ENCODE measurements around the gene ZGLP1. TPM values are rescaled to one million over a fixed set of nuclear protein-coding genes. Genes with fewer than 3 reads are reported as not detected.

Gene ZGLP1
- total RNA-seq, 1 experiment from 2014 or later: 1.3 TPM

DNA sequence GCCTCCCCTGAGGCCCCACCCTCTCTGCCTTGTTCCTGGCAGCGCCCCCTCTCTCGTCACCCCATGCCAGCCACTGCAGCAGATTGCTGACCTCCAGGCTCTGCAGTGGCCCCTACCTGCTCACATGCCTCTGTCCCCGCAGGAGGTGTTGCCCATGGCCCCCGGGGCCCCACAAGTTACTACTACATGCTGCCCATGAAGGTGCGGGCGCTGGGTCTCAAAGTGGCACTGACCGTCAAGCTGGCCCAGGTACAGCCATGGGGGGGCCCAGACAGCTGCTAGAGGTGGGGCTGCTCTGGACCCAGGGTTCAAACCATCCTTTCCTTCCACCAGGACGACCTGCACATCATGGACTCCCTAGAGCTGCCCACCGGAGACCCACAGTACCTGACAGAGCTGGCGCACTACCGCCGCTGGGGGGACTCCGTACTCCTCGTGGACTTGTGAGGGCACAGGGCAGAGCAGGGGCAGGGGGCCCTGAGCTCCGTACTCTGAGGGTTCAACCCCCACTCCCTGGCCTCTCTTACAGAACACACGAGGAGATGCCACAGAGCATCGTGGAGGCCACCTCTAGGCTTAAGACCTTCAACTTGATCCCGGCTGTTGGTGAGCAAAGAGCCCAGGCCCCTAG is 51.4 kb downstream of the ZGLP1 start:
- intact Hi-C loops (cut with micrococcal nuclease; ENCODE audit: unreplicated experiment): loop anchor here (5.0 kb wide), 1 partner anchor 129 kb away; no protein-coding TSS in a partner anchor
- POLR2A ChIA-PET: interaction anchor here (1.0 kb wide), 1 partner anchor 122 kb away, joined by 3 read pairs; the partner anchor contains the start of gene TYK2
- in situ Hi-C loops (cut with HindIII; ENCODE audit: low pct_unique_long_range_greater_than_20kb, low sequenced_read_pairs): no loop called here
- ATAC-seq (no peak), DNase-seq (ENCODE audit: low read depth, low spot score) (no peak)
- no peaks in the 10 kb centered on the region for H3K36me3 ChIP-seq (ENCODE audit: control insufficient read depth, insufficient read depth, low read length)
- H3K27me3 ChIP-seq (ENCODE audit: control insufficient read depth, insufficient read depth, low read length): no peaks in the 10 kb centered on the region
- H3K4me1 ChIP-seq (ENCODE audit: control insufficient read depth, insufficient read depth, low read length): peaks cover 6% of the 10 kb centered on the region; the same call in 1 of the 2 replicates
- no TSS peak for BruUV-seq (replicated peaks)
- TF ChIP-seq, protein P1, sequence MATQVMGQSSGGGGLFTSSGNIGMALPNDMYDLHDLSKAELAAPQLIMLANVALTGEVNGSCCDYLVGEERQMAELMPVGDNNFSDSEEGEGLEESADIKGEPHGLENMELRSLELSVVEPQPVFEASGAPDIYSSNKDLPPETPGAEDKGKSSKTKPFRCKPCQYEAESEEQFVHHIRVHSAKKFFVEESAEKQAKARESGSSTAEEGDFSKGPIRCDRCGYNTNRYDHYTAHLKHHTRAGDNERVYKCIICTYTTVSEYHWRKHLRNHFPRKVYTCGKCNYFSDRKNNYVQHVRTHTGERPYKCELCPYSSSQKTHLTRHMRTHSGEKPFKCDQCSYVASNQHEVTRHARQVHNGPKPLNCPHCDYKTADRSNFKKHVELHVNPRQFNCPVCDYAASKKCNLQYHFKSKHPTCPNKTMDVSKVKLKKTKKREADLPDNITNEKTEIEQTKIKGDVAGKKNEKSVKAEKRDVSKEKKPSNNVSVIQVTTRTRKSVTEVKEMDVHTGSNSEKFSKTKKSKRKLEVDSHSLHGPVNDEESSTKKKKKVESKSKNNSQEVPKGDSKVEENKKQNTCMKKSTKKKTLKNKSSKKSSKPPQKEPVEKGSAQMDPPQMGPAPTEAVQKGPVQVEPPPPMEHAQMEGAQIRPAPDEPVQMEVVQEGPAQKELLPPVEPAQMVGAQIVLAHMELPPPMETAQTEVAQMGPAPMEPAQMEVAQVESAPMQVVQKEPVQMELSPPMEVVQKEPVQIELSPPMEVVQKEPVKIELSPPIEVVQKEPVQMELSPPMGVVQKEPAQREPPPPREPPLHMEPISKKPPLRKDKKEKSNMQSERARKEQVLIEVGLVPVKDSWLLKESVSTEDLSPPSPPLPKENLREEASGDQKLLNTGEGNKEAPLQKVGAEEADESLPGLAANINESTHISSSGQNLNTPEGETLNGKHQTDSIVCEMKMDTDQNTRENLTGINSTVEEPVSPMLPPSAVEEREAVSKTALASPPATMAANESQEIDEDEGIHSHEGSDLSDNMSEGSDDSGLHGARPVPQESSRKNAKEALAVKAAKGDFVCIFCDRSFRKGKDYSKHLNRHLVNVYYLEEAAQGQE (IDR thresholded peaks at IDR 0.05; ENCODE audit: insufficient read depth in 1 of 2, low read depth in 2 of 2, low read length in 1 of 2): no peak
- TF ChIP-seq SIN3A (IDR thresholded peaks at IDR 0.05; ENCODE audit: borderline replicate concordance, insufficient read depth, low read depth, low read length) (no peak), TCF7L2 (IDR thresholded peaks at IDR 0.05; ENCODE audit: low read depth, low read length) (no peak), POLR2AphosphoS5 (IDR thresholded peaks at IDR 0.05; ENCODE audit: low read depth, low read length) (no peak)
- TF ChIP-seq, protein P2, sequence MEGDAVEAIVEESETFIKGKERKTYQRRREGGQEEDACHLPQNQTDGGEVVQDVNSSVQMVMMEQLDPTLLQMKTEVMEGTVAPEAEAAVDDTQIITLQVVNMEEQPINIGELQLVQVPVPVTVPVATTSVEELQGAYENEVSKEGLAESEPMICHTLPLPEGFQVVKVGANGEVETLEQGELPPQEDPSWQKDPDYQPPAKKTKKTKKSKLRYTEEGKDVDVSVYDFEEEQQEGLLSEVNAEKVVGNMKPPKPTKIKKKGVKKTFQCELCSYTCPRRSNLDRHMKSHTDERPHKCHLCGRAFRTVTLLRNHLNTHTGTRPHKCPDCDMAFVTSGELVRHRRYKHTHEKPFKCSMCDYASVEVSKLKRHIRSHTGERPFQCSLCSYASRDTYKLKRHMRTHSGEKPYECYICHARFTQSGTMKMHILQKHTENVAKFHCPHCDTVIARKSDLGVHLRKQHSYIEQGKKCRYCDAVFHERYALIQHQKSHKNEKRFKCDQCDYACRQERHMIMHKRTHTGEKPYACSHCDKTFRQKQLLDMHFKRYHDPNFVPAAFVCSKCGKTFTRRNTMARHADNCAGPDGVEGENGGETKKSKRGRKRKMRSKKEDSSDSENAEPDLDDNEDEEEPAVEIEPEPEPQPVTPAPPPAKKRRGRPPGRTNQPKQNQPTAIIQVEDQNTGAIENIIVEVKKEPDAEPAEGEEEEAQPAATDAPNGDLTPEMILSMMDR (IDR thresholded peaks at IDR 0.05): no peak
- no peak overlapping the region for H3K4me3 ChIP-seq (ENCODE audit: low read depth in 2 of 2, low read length in 2 of 2)
- H3K27ac ChIP-seq (ENCODE audit: low read length): no peak overlapping the region
- no peaks in the 10 kb centered on the region for H3K9me3 ChIP-seq (ENCODE audit: control insufficient read depth, insufficient read depth, low read depth, low read length)
- CTCF ChIA-PET: interaction anchor here (0.5 to 1.8 kb wide), 7 partner anchors 11 to 225 kb away, joined by 3 to 13 read pairs (median 4); no protein-coding TSS in a partner anchor

GRCh38 chr19:10256970-10257615 is 52.5 kb downstream of the ZGLP1 start:
- intact Hi-C loops (cut with micrococcal nuclease; ENCODE audit: unreplicated experiment): loop anchor here (5.0 kb wide), 1 partner anchor 130 kb away; no protein-coding TSS in a partner anchor
- Histone ChIP-seq H3K27me3 (ENCODE audit: control insufficient read depth, insufficient read depth, low read length) (no peaks in the 10 kb centered on the region), H3K4me1 (ENCODE audit: control insufficient read depth, insufficient read depth, low read length) (peaks cover 6% of the 10 kb centered on the region; the same call in 1 of the 2 replicates), H3K9me3 (ENCODE audit: control insufficient read depth, insufficient read depth, low read depth, low read length) (no peaks in the 10 kb centered on the region), H3K36me3 (ENCODE audit: control insufficient read depth, insufficient read depth, low read length) (peaks cover 5% of the 10 kb centered on the region; the same call in 1 of the 2 replicates), H3K27ac (ENCODE audit: low read length) (no peak overlapping the region), H3K4me3 (ENCODE audit: low read depth in 2 of 2, low read length in 2 of 2) (no peak overlapping the region)
- CTCF ChIA-PET: no interaction called here
- no peak for ATAC-seq
- in situ Hi-C loops (cut with HindIII; ENCODE audit: low pct_unique_long_range_greater_than_20kb, low sequenced_read_pairs): no loop called here
- no TSS peak for BruUV-seq (replicated peaks)
- POLR2A ChIA-PET: no interaction called here
- TF ChIP-seq TCF7L2 (IDR thresholded peaks at IDR 0.05; ENCODE audit: low read depth, low read length) (no peak), SIN3A (IDR thresholded peaks at IDR 0.05; ENCODE audit: borderline replicate concordance, insufficient read depth, low read depth, low read length) (no peak), POLR2AphosphoS5 (IDR thresholded peaks at IDR 0.05; ENCODE audit: low read depth, low read length) (no peak)
- TF ChIP-seq, protein P2 (IDR thresholded peaks at IDR 0.05): no peak
- TF ChIP-seq, protein P1 (IDR thresholded peaks at IDR 0.05; ENCODE audit: insufficient read depth in 1 of 2, low read depth in 2 of 2, low read length in 1 of 2): no peak
- DNase-seq (ENCODE audit: low read depth, low spot score): no peak

All from Panc1 (cell line).